GM23248 (cell line): ENCODE measurements around the gene TP53AIP1.

Experiments used
- EZH2 ChIP-seq: fragments of 200-600 bp; sonication (generic); IDR thresholded peaks from 2 replicates; pipeline ENCODE4 v1.6.1; 2018; ENCODE audit warnings: antibody characterized with exemption, mild to moderate bottlenecking; ENCODE audit not compliant: insufficient read depth, poor library complexity, severe bottlenecking
- EZH2phosphoT487 ChIP-seq: fragments of 200-600 bp; sonication (generic); IDR thresholded peaks from 2 replicates; pipeline ENCODE4 v1.6.1; 2018; ENCODE audit warnings: antibody characterized with exemption, moderate library complexity, mild to moderate bottlenecking, low read depth; ENCODE audit not compliant: insufficient read depth

DNA sequence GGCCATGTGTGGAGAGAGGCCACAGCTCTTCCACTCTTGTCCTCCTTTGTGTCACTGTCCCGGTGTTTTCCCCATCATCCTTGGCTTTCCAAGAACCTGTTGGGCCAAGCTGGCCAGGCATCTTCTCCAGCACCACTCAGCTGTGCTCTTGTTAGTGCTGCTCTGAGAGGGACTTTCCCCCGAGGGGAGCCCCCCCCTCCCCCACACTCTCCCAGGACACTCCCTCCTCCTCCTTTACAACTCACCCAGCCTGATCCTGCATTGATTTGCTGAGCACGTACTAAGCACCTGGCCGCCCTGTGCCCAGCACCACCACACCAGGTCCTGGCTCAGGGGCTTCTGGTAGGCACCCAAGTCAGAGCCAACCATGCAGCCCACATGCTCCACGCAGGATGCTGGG lies 13.2 kb downstream of the TP53AIP1 start:
- TF ChIP-seq EZH2 (no peak), EZH2phosphoT487 (no peak)
